ENCODE results near the gene TPSB2. TPM values are rescaled to one million over a fixed set of nuclear protein-coding genes. Genes with fewer than 3 reads are reported as not detected.
"Not testable (repeated sequence)": the region's sequence is repeated elsewhere in the genome, so short reads cannot be mapped to it uniquely, and the experiment has no call there.

Gene TPSB2
- total RNA-seq, 1 experiment from 2014 or later = not detected

GRCh38 chr16:1211451-1212268, 18.3 kb downstream of the TPSB2 start:
- DNase-seq (ENCODE audit: low spot score) = no peak
- in situ Hi-C loops (cut with HindIII; ENCODE audit: low sequenced_read_pairs) = no loop called here

- no peak for DNase-seq (ENCODE audit: low spot score)
- in situ Hi-C loops (cut with HindIII; ENCODE audit: low sequenced_read_pairs) = no loop called here
Observed at GRCh38 chr16:1210461-1210860, 19.5 kb downstream of the TPSB2 start.

GRCh38 chr16:1209081-1209480, 20.9 kb downstream of the TPSB2 start:
- in situ Hi-C loops (cut with HindIII; ENCODE audit: low sequenced_read_pairs) = no loop called here
- no peak for DNase-seq (ENCODE audit: low spot score)

GRCh38 chr16:1208239-1208830, 21.6 kb downstream of the TPSB2 start:
- no peak for DNase-seq (ENCODE audit: low spot score)
- in situ Hi-C loops (cut with HindIII; ENCODE audit: low sequenced_read_pairs) = no loop called here

- in situ Hi-C loops (cut with HindIII; ENCODE audit: low sequenced_read_pairs) = no loop called here
- DNase-seq (ENCODE audit: low spot score) = no peak
Observed at GRCh38 chr16:1206786-1207185, 23.2 kb downstream of the TPSB2 start.

GRCh38 chr16:1206326-1206725, 23.7 kb downstream of the TPSB2 start:
- in situ Hi-C loops (cut with HindIII; ENCODE audit: low sequenced_read_pairs) = no loop called here
- no peak for DNase-seq (ENCODE audit: low spot score)

- no peak for DNase-seq (ENCODE audit: low spot score)
Observed at GRCh38 chr16:1204933-1205332, 25.1 kb downstream of the TPSB2 start.

GRCh38 chr16:1202274-1202673, 27.7 kb downstream of the TPSB2 start:
- DNase-seq (ENCODE audit: low spot score) = no peak
- in situ Hi-C loops (cut with HindIII; ENCODE audit: low sequenced_read_pairs) = no loop called here

More at GRCh38 chr16:1204933-1205332, 25.1 kb downstream of the TPSB2 start:
- in situ Hi-C loops (cut with HindIII; ENCODE audit: low sequenced_read_pairs) = no loop called here

GRCh38 chr16:1201444-1201843, 28.5 kb downstream of the TPSB2 start:
- in situ Hi-C loops (cut with HindIII; ENCODE audit: low sequenced_read_pairs) = no loop called here
- DNase-seq (ENCODE audit: low spot score) = no peak

- no peak for DNase-seq (ENCODE audit: low spot score)
- in situ Hi-C loops (cut with HindIII; ENCODE audit: low sequenced_read_pairs) = no loop called here
Observed at GRCh38 chr16:1200014-1200627, 29.9 kb downstream of the TPSB2 start.

- no peak for DNase-seq (ENCODE audit: low spot score)
- in situ Hi-C loops (cut with HindIII; ENCODE audit: low sequenced_read_pairs) = no loop called here
Observed at GRCh38 chr16:1199347-1200013, 30.5 kb downstream of the TPSB2 start.

- DNase-seq (ENCODE audit: low spot score); in situ Hi-C loops (cut with HindIII; ENCODE audit: low sequenced_read_pairs): not testable (repeated sequence)
Observed at GRCh38 chr16:1198671-1199346, 31.2 kb downstream of the TPSB2 start.

- in situ Hi-C loops (cut with HindIII; ENCODE audit: low sequenced_read_pairs) = no loop called here
- DNase-seq (ENCODE audit: low spot score) = no peak
Observed at GRCh38 chr16:1198194-1198593, 31.8 kb downstream of the TPSB2 start.

GRCh38 chr16:1197237-1197866, 32.6 kb downstream of the TPSB2 start:
- no peak for DNase-seq (ENCODE audit: low spot score)
- in situ Hi-C loops (cut with HindIII; ENCODE audit: low sequenced_read_pairs) = no loop called here

- in situ Hi-C loops (cut with HindIII; ENCODE audit: low sequenced_read_pairs) = no loop called here
Observed at GRCh38 chr16:1196494-1196893, 33.5 kb downstream of the TPSB2 start.

GRCh38 chr16:1195393-1195666, 34.7 kb downstream of the TPSB2 start:
- in situ Hi-C loops (cut with HindIII; ENCODE audit: low sequenced_read_pairs) = no loop called here
- no peak for DNase-seq (ENCODE audit: low spot score)

More at GRCh38 chr16:1196494-1196893, 33.5 kb downstream of the TPSB2 start:
- no peak for DNase-seq (ENCODE audit: low spot score)

GRCh38 chr16:1194665-1195392, 35.2 kb downstream of the TPSB2 start:
- in situ Hi-C loops (cut with HindIII; ENCODE audit: low sequenced_read_pairs) = no loop called here
- no peak for DNase-seq (ENCODE audit: low spot score)

GRCh38 chr16:1193825-1194581, 36.0 kb downstream of the TPSB2 start:
- in situ Hi-C loops (cut with HindIII; ENCODE audit: low sequenced_read_pairs) = no loop called here

More at GRCh38 chr16:1193825-1194581, 36.0 kb downstream of the TPSB2 start:
- DNase-seq (ENCODE audit: low spot score) = no peak
